AG09309 (cell line): ENCODE measurements around the gene OXSR1.

Experiments
- DNase-seq: peaks from one replicate; pipeline ENCODE4 v3.0.0-alpha.2; 2010; ENCODE audit warnings: low read depth
- H3K4me3 ChIP-seq: 2 replicates; pipeline ENCODE4 v1.5.1; 2011; ENCODE audit warnings: mild to moderate bottlenecking, low read depth, low read length, moderate library complexity; ENCODE audit not compliant: control insufficient read depth
- CTCF ChIP-seq: IDR thresholded peaks from 2 replicates; pipeline ENCODE4 v1.5.1; 2011; ENCODE audit warnings: mild to moderate bottlenecking, low read depth, low read length, inconsistent platforms; ENCODE audit not compliant: insufficient read depth, control insufficient read depth; ENCODE audit errors: missing control alignments

Gene OXSR1

GRCh38 chr3:38118421-38119247 lies 46.7 kb upstream of the OXSR1 start:
- H3K4me3 ChIP-seq, result no peak overlapping the region

GRCh38 chr3:38119248-38119544 lies 46.1 kb upstream of the OXSR1 start:
- DNase-seq, result no peak
- no peak overlapping the region for H3K4me3 ChIP-seq
- no peak for TF ChIP-seq CTCF

More at GRCh38 chr3:38118421-38119247, 46.7 kb upstream of the OXSR1 start:
- TF ChIP-seq CTCF, result no peak
- no peak for DNase-seq

- no peak for TF ChIP-seq CTCF
- DNase-seq, result no peak
- no peak overlapping the region for H3K4me3 ChIP-seq
These were observed 45.3 kb upstream of the OXSR1 start for GRCh38 chr3:38119821-38120692.

- TF ChIP-seq CTCF, result no peak
- no peak for DNase-seq
These were observed 44.5 kb upstream of the OXSR1 start for GRCh38 chr3:38120693-38121450.

GRCh38 chr3:38121451-38121831 lies 43.9 kb upstream of the OXSR1 start:
- DNase-seq, result no peak
- no peak for TF ChIP-seq CTCF

More at GRCh38 chr3:38120693-38121450, 44.5 kb upstream of the OXSR1 start:
- no peak overlapping the region for H3K4me3 ChIP-seq

GRCh38 chr3:38121832-38122461 lies 43.4 kb upstream of the OXSR1 start:
- no peak for TF ChIP-seq CTCF
- DNase-seq, result no peak
- H3K4me3 ChIP-seq, result no peak overlapping the region

More at GRCh38 chr3:38121451-38121831, 43.9 kb upstream of the OXSR1 start:
- no peak overlapping the region for H3K4me3 ChIP-seq
